ENCODE data around the gene PHACTR1.
"Not testable (repeated sequence)": the region's sequence is repeated elsewhere in the genome, so short reads cannot be mapped to it uniquely, and the experiment has no call there.

The PHACTR1 gene

GRCh38 chr6:13101409-13101808 is 384.8 kb downstream of the PHACTR1 start:
- no peak for FAIRE-seq
- no peak for DNase-seq (ENCODE audit: low spot score)

- DNase-seq (ENCODE audit: low spot score) (no peak), FAIRE-seq (no peak)
Observed at GRCh38 chr6:13101985-13102384, 385.4 kb downstream of the PHACTR1 start.

DNA sequence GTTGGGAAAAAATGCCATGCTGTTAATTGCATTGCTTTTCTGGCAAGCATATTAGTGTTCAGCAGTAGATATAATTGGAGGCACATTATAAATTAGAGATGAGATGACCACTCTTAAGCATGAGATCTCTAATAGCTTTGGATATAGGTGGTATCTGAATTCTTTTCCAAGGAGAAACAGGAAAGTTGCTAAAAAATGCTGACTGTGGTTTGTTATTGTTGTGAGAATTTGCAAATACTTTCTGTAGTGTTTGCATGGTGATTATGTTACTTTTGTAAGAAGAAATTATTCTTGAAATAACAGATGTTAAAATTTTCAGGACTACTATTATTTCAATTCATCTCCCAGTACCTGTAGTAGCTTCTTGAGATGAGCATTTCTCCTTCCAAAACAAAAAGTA is 386.6 kb downstream of the PHACTR1 start:
- FAIRE-seq (no peak), DNase-seq (ENCODE audit: low spot score) (no peak)

DNA sequence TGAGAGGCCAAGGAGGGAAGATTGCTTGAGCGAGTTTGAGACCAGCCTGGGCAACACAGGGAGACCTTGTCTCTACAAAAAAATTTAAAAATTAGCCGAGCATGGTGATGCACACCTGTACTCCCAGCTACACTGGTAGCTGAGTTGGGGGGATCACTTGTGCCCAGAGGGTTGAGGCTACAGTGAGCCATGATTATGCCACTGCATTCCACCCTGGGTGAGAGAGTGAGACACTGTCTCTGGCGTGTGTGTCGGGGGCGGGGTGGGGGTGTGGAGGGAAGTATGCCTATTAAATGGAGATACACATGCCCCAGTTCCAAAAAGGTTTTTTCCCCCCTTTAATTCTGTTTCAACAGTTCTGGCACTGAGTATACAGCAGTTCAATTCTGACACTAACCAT is 388.6 kb downstream of the PHACTR1 start:
- no peak for DNase-seq (ENCODE audit: low spot score)
- FAIRE-seq = no peak

GRCh38 chr6:13112921-13113320 is 396.4 kb downstream of the PHACTR1 start:
- DNase-seq (ENCODE audit: low spot score) (no peak), FAIRE-seq (no peak)

- DNase-seq (ENCODE audit: low spot score) = no peak
- FAIRE-seq = no peak
Observed at GRCh38 chr6:13113376-13113775, 396.8 kb downstream of the PHACTR1 start.

GRCh38 chr6:13113981-13114593 is 397.5 kb downstream of the PHACTR1 start:
- FAIRE-seq (no peak), DNase-seq (ENCODE audit: low spot score) (no peak)

DNA sequence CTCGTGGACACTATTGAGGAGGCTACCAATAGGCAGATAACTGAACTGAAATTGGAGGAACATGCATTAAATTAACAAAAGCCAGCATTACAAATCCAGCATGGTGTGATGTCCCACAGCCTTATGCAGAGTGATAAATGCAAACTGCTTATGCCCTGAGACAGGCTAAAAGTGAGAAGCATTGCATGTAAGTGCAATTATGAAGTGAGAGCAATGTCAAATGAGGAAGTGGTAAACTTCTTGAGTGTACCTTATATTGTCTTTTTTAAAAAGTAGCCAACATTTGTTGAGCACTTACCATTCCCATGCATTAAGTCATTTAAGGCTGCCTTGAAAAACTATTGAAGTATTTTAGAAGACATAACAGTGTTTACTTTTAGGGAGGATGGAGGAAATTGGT is 399.6 kb downstream of the PHACTR1 start:
- FAIRE-seq (no peak), DNase-seq (ENCODE audit: low spot score) (no peak)

DNA sequence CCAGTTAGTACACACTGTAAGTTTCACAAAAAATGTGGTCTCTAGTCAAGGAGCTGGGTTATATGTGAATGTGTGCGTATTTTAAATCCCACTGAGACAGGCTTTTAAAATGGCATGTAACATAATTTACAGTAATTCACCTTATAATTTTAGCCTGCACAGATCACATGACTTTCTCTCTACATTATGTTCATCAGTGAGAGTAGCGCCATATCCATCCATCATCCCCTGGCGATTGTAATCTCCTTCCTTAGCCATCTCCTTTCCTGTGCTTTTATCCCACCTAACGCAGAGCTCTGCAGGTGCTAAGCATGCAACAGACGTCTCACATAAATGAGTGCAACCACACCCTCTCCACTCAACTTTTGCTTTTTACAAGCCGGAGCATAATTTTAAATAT is 401.0 kb downstream of the PHACTR1 start:
- DNase-seq (ENCODE audit: low spot score) = no peak
- no peak for FAIRE-seq

DNA sequence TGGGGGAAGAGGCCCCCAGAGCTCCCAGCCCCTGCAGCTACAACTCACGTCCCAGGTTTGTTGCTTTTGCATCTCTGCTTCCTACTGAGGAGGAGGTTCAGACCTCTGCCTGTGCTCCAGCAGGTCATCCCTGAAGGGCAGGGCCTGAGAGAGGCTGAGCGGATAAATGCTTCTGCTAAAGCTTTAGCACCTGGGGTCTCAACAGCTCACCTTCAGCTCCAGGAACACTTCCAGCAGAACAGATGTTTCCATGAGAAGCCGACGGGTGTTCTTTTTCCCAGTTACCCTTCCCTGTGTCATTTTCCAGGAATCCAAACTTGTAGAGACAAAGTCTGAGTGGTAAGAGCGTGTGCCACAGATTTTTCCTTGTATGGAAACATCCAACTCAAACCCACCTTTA is 403.0 kb downstream of the PHACTR1 start:
- DNase-seq (ENCODE audit: low spot score) (no peak), FAIRE-seq (no peak)

DNA sequence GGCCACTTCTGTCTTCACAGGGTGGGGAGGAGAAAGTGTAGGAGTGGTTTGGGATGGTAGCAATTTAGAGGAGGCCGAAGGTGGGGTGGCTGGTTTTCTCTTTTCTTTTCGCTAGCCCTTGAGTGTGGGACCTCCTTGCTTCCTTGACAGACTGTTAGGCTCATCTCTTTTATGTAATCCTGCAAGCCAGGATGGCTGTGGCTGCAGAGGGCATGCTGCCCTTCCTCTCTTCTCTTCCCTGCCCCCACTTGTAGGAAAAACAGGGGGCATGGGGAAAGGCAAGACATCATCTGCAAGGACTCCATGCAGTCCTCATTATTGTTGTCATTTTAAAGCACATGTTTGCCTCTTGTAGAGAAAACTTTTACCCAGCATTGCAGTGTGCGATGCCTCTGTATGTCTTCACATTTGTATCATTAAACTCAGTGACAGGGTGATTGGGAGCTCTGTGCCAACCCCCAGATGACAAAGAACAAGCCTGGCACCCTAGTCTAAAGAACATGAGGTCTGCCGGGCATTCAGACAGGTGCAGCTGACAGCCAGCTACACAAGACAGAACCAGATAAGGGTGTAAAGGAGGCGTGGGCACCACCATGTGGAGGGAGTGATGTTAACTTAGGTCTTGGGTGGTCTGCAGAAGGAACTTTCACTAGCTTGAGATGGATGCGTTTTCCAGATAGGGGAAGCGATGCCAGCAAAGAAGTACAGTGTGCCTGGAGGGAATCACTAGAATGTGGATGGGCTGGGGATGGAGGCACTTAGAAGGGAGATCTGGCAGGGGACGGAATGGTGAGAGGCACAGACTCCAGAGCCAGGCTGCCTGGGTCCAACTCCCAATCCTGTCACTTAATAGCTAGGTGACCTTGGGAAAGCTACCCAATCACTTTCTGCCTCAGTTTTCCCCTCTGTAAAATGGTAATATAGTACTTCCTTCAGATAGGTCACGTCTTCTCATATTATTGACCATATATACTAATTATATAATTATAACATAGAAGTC is 404.2 kb downstream of the PHACTR1 start:
- DNase-seq (ENCODE audit: low spot score) = no peak
- FAIRE-seq = no peak

DNA sequence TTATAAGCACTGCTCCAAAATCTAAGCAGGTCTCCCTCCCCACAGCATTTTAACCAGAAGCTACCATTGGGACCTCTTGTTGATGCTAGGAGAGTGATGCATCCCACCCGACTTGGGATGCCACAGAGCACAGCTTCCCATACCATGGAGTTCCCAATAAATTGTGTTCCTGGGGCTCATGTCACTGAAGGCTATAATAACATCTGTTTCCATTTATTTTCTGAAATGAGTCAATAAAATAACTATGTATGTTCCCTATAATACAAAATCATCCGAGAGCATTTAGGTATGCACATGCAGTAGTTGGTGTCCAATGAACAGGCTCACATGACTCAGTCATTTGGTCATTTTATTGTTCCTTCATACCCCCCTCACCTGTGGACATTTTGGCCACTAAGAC is 407.6 kb downstream of the PHACTR1 start:
- FAIRE-seq (no peak), DNase-seq (ENCODE audit: low spot score) (no peak)

- DNase-seq (ENCODE audit: low spot score) (no peak), FAIRE-seq (no peak)
Observed at GRCh38 chr6:13125841-13126240, 409.3 kb downstream of the PHACTR1 start.

DNA sequence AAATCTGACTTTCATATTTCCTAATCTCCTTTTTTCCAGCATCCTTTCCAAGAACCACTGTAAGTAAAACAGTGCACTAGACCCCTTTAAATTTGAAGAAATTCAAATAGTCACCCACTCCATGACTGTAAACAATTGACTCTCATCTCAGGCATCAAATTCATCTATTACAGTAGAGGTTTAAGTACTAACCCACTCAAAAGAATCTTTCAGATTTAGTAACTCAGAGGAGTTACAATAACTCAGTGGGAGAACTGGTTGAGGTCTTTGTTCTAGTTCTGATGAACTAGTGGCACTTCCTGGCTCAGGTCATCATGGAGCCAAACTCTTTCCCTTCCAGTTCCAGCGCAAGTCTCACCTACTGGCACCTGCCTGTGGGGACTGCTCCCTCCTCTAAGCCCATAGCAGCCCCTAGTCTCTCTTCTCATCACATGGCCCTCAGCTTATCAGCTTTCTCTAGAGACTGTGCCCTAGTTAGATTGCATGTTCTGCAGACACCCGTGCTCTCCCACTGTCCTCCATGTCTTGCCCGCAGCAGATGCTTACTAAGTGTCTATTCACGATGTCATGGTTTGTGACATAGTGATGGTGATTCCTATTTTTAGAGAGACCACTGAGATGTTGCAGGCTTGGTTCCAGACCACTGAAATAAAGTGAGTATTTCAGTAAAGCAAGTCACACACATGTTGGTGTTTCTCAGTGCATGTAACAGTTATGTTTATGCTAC is 415.5 kb downstream of the PHACTR1 start:
- FAIRE-seq (no peak), DNase-seq (ENCODE audit: low spot score) (no peak)

DNA sequence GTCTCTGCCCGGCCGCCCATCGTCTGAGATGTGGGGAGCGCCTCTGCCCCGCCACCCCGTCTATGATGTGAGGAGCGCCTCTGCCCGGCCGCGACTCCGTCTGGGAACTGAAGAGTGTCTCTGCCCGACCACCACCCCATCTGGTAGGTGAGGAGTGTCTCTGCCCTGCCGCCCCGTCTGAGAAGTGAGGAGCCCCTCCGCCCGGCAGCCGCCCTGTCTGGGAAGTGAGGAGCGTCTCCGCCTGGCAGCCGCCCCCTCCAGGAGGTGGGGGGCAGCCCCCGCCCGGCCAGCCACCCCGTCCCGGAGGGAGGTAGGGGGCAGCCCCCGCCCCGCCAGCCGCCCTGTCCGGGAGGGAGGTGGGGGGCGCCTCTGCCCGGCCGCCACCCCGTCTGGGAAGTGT is 417.3 kb downstream of the PHACTR1 start:
- DNase-seq (ENCODE audit: low spot score); FAIRE-seq: not testable (repeated sequence)

DNA sequence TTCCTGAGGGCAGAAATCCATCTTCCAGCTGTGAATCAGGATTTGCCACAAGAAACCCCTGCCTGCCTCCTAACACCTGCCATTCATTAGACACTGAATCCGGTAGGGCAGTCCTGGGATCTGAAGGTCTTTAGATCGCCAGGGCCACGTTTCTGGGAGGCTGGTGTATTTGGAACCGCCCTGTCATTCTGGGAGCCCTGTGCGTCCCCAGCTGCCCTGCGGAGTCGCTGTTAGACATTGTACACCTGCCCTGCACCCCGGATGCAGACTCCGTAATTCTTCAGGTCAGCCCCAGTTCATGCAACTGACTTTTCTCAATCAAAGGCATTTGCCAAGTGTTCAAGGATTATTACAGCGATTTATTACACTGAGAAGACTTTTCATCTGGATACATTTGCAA is 418.6 kb downstream of the PHACTR1 start:
- FAIRE-seq = no peak
- DNase-seq (ENCODE audit: low spot score) = no peak

DNA sequence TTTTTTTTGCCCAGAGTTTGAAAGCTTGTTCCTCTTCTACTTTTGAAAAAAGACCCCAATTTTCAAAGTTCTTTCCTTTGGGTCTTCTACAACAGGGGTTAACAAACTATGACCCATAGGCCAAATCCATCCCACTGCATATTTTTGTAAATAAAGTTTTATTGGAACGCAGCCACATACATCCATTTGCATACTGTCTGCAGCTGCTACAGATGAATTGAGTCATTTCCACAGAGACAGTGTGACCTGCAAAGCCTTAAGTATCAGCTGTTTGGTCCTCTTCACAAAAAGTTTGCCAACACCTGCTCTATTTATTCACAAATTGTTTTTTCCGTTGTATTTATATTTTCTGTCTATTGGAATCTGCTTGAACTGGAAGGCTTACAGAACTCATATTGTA is 422.6 kb downstream of the PHACTR1 start:
- FAIRE-seq (no peak), DNase-seq (ENCODE audit: low spot score) (no peak)

- FAIRE-seq = no peak
- DNase-seq (ENCODE audit: low spot score) = no peak
Observed at GRCh38 chr6:13140980-13141379, 424.4 kb downstream of the PHACTR1 start.

DNA sequence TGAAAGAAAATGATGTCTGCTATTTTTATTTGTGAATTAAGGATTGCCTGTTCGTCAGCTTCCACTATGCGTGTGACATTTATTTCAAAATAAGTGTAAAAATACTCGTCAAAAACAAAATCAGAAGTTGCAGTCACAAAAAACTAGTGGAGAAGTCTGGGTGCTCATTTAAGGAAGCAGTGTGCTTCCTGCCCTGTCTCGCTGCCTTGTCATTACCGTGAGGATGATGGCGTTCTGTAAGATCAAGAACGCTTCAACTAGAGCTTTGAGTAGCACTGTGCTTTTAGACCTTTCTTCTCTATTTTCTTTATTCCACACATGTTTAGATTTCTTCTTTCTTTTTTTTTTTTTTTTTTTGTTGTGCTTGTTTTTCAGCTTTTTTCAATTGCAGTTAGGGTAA is 424.8 kb downstream of the PHACTR1 start:
- no peak for DNase-seq (ENCODE audit: low spot score)
- FAIRE-seq = no peak

- FAIRE-seq (no peak), DNase-seq (ENCODE audit: low spot score) (no peak)
Observed at GRCh38 chr6:13142611-13143010, 426.0 kb downstream of the PHACTR1 start.

DNA sequence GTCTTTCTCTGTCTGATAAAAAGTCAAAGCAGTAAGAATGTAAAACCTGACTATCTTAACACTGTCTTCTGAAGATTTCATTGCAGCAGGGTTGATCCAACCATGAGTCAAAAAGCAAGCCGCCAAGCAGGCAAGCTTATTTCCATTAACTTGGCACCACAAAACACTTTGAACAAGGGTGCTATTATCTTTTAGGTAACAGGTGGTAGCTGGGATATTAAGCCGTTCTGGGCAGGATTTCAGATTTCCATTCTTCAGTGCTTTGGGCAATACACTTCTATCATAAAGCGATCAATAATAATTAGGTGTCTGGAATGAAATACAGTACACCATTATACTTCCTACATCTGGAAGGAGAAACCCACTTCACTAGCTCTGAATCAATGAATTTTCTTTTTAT is 429.9 kb downstream of the PHACTR1 start:
- DNase-seq (ENCODE audit: low spot score) = no peak
- FAIRE-seq = no peak

- FAIRE-seq (no peak), DNase-seq (ENCODE audit: low spot score) (no peak)
Observed at GRCh38 chr6:13147376-13147775, 430.8 kb downstream of the PHACTR1 start.
